OCI-LY7 (cell line): ENCODE measurements around the gene AGPAT3.

ENCODE experiments used
- EZH2phosphoT487 ChIP-seq: fragments of 200-600 bp; sonication (generic); IDR thresholded peaks from 2 replicates; pipeline ENCODE4 v1.6.1; 2018; ENCODE audit warnings: low read depth, borderline replicate concordance, mild to moderate bottlenecking, mixed run types, antibody characterized with exemption, low read length, moderate library complexity, mixed read lengths
- TF ChIP-seq, protein P1 (sequence below): fragments of 200-600 bp; sonication (generic); conservative IDR thresholded peaks from 2 replicates; pipeline ENCODE4 v1.5.1; 2014; ENCODE audit warnings: mild to moderate bottlenecking, antibody characterized with exemption, low read length, moderate library complexity, mixed read lengths

- TF ChIP-seq, protein P1, sequence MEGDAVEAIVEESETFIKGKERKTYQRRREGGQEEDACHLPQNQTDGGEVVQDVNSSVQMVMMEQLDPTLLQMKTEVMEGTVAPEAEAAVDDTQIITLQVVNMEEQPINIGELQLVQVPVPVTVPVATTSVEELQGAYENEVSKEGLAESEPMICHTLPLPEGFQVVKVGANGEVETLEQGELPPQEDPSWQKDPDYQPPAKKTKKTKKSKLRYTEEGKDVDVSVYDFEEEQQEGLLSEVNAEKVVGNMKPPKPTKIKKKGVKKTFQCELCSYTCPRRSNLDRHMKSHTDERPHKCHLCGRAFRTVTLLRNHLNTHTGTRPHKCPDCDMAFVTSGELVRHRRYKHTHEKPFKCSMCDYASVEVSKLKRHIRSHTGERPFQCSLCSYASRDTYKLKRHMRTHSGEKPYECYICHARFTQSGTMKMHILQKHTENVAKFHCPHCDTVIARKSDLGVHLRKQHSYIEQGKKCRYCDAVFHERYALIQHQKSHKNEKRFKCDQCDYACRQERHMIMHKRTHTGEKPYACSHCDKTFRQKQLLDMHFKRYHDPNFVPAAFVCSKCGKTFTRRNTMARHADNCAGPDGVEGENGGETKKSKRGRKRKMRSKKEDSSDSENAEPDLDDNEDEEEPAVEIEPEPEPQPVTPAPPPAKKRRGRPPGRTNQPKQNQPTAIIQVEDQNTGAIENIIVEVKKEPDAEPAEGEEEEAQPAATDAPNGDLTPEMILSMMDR, result no peak
- no peak for TF ChIP-seq EZH2phosphoT487
Observed at GRCh38 chr21:43972850-43973633, 108.0 kb downstream of the AGPAT3 start.
